DND-41 (cell line): ENCODE results near the gene P2RX1.

Source experiments
- ATAC-seq: fragments of 200-7000 bp; cut with Tn5 transposase; 3 replicates; pipeline ENCODE4 v1.9.1; 2021; ENCODE audit warnings: low read depth; ENCODE audit not compliant: insufficient read depth
- DNase-seq: peaks from one replicate; pipeline ENCODE4 v3.0.0-alpha.2; 2020
- H2AFZ ChIP-seq: 2 replicates; pipeline ENCODE4 v1.6.0; 2012; ENCODE audit warnings: low read depth, low read length
- H3K27ac ChIP-seq: 2 replicates; pipeline ENCODE4 v1.5.1; 2012; ENCODE audit warnings: low read length, inconsistent platforms
- H3K27me3 ChIP-seq: fragments of 200-600 bp; sonication (generic); 2 replicates; pipeline ENCODE4 v1.6.0; 2012; ENCODE audit warnings: low read length, mild to moderate bottlenecking, inconsistent platforms; ENCODE audit not compliant: insufficient read depth, poor library complexity
- H3K36me3 ChIP-seq: 2 replicates; pipeline ENCODE4 v1.5.1; 2012; ENCODE audit warnings: low read length, inconsistent platforms; ENCODE audit not compliant: insufficient read depth
- H3K4me1 ChIP-seq: 2 replicates; pipeline ENCODE4 v1.5.1; 2012; ENCODE audit warnings: mild to moderate bottlenecking, low read length; ENCODE audit not compliant: insufficient read depth
- H3K4me2 ChIP-seq: 2 replicates; pipeline ENCODE4 v1.6.0; 2012; ENCODE audit warnings: mild to moderate bottlenecking, moderate library complexity, low read length, inconsistent platforms; ENCODE audit not compliant: insufficient read depth
- H3K4me3 ChIP-seq, 2 experiments: fragments of 200-600 bp in 1 of 2; shearing (Covaris generic) in 1 of 2; 2 replicates each; pipeline ENCODE4 v1.5.1; 2012 to 2016; ENCODE audit warnings: inconsistent platforms in 2 of 2, low read length in 2 of 2, mild to moderate bottlenecking in 2 of 2, low read depth in 1 of 2, moderate library complexity in 1 of 2
- H3K79me2 ChIP-seq: 2 replicates; pipeline ENCODE4 v1.6.0; 2012; ENCODE audit warnings: low read length, inconsistent platforms; ENCODE audit not compliant: insufficient read depth
- H3K9ac ChIP-seq: 2 replicates; pipeline ENCODE4 v1.6.0; 2012; ENCODE audit warnings: low read depth, mild to moderate bottlenecking, inconsistent platforms, low read length, moderate library complexity
- H3K9me3 ChIP-seq: 2 replicates; pipeline ENCODE4 v1.5.1; 2012; ENCODE audit warnings: low read length, moderate library complexity, mild to moderate bottlenecking, inconsistent platforms; ENCODE audit not compliant: insufficient read depth, severe bottlenecking
- H4K20me1 ChIP-seq: 2 replicates; pipeline ENCODE4 v1.6.0; 2012; ENCODE audit warnings: low read length; ENCODE audit not compliant: insufficient read depth
- EZH2 ChIP-seq: IDR thresholded peaks from 3 replicates; pipeline ENCODE4 v1.6.1; 2012; ENCODE audit warnings: borderline replicate concordance, low read depth, mild to moderate bottlenecking, moderate library complexity, low read length, inconsistent platforms; ENCODE audit not compliant: severe bottlenecking
- TF ChIP-seq, protein P1 (sequence below): IDR thresholded peaks from 2 replicates; pipeline ENCODE4 v1.5.1; 2012; ENCODE audit warnings: borderline replicate concordance, low read length, moderate library complexity, mild to moderate bottlenecking; ENCODE audit not compliant: poor library complexity, severe bottlenecking; ENCODE audit errors: extremely low read depth

Gene P2RX1

GRCh38 chr17:3848229-3848835, 67.9 kb downstream of the P2RX1 start:
- Histone ChIP-seq H3K27ac (no peak overlapping the region), H3K4me2 (no peak overlapping the region), H4K20me1 (peaks cover 13% of the 10 kb centered on the region; the same call in 1 of the 2 replicates), H2AFZ (no peak overlapping the region), H3K4me1 (peaks cover 27% of the 10 kb centered on the region), H3K79me2 (peaks cover 27% of the 10 kb centered on the region), H3K36me3 (peaks cover 17% of the 10 kb centered on the region), H3K27me3 (no peaks in the 10 kb centered on the region), H3K9ac (no peak overlapping the region), H3K4me3 (no peak overlapping the region), H3K9me3 (no peaks in the 10 kb centered on the region)
- ATAC-seq (no peak), DNase-seq (no peak)
- TF ChIP-seq, protein P1, sequence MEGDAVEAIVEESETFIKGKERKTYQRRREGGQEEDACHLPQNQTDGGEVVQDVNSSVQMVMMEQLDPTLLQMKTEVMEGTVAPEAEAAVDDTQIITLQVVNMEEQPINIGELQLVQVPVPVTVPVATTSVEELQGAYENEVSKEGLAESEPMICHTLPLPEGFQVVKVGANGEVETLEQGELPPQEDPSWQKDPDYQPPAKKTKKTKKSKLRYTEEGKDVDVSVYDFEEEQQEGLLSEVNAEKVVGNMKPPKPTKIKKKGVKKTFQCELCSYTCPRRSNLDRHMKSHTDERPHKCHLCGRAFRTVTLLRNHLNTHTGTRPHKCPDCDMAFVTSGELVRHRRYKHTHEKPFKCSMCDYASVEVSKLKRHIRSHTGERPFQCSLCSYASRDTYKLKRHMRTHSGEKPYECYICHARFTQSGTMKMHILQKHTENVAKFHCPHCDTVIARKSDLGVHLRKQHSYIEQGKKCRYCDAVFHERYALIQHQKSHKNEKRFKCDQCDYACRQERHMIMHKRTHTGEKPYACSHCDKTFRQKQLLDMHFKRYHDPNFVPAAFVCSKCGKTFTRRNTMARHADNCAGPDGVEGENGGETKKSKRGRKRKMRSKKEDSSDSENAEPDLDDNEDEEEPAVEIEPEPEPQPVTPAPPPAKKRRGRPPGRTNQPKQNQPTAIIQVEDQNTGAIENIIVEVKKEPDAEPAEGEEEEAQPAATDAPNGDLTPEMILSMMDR: no peak
- TF ChIP-seq EZH2: no peak

- Histone ChIP-seq H3K9ac (no peak overlapping the region), H3K4me1 (peaks cover 35% of the 10 kb centered on the region), H2AFZ (no peak overlapping the region), H3K4me2 (no peak overlapping the region), H3K36me3 (peaks cover 28% of the 10 kb centered on the region), H3K27ac (no peak overlapping the region), H4K20me1 (peaks cover 17% of the 10 kb centered on the region; the same call in 1 of the 2 replicates), H3K4me3 (no peak overlapping the region), H3K79me2 (peaks cover 38% of the 10 kb centered on the region), H3K9me3 (no peaks in the 10 kb centered on the region), H3K27me3 (no peaks in the 10 kb centered on the region)
- TF ChIP-seq, protein P1: no peak
- no peak for TF ChIP-seq EZH2
- ATAC-seq (no peak), DNase-seq (no peak)
Measured at GRCh38 chr17:3847165-3847670, 69.0 kb downstream of the P2RX1 start.
